Ovary (tissue), 3 donors: ENCODE measurements around the gene NAMPT.

ENCODE experiments used
- EP300 ChIP-seq: sonication (generic); formaldehyde crosslinking; IDR thresholded peaks from one replicate; pipeline ENCODE4 v1.6.1; 2017; ENCODE audit warnings: antibody characterized with exemption
- POLR2A ChIP-seq: fragments of 450-650 bp; IDR thresholded peaks from one replicate; pipeline ENCODE4 v1.6.1; 2017; ENCODE audit warnings: antibody characterized with exemption, mild to moderate bottlenecking, moderate library complexity
- TF ChIP-seq, protein P1 (sequence below), 3 donors: fragments of 450-650 bp in 2 of 3; fragments of 200-600 bp in 1 of 3; IDR thresholded peaks; one replicate each; pipeline versions ENCODE4 v1.5.1 to v1.8.0; 2016 to 2022; ENCODE audit warnings: antibody characterized with exemption in 3 of 3, mild to moderate bottlenecking in 1 of 3
- donor health status: DM: no; HTN: no; CAD: no.

GRCh38 chr7:106331441-106332175, 46.8 kb upstream of the NAMPT start:
- no peak for TF ChIP-seq POLR2A
- TF ChIP-seq, protein P1, sequence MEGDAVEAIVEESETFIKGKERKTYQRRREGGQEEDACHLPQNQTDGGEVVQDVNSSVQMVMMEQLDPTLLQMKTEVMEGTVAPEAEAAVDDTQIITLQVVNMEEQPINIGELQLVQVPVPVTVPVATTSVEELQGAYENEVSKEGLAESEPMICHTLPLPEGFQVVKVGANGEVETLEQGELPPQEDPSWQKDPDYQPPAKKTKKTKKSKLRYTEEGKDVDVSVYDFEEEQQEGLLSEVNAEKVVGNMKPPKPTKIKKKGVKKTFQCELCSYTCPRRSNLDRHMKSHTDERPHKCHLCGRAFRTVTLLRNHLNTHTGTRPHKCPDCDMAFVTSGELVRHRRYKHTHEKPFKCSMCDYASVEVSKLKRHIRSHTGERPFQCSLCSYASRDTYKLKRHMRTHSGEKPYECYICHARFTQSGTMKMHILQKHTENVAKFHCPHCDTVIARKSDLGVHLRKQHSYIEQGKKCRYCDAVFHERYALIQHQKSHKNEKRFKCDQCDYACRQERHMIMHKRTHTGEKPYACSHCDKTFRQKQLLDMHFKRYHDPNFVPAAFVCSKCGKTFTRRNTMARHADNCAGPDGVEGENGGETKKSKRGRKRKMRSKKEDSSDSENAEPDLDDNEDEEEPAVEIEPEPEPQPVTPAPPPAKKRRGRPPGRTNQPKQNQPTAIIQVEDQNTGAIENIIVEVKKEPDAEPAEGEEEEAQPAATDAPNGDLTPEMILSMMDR (IDR thresholded peaks at IDR 0.05), result no peak
- TF ChIP-seq EP300, result no peak
